ENCODE results near the gene GGT7.
"Not testable (repeated sequence)": the region's sequence is repeated elsewhere in the genome, so short reads cannot be mapped to it uniquely, and the experiment has no call there.

The GGT7 gene, protein sequence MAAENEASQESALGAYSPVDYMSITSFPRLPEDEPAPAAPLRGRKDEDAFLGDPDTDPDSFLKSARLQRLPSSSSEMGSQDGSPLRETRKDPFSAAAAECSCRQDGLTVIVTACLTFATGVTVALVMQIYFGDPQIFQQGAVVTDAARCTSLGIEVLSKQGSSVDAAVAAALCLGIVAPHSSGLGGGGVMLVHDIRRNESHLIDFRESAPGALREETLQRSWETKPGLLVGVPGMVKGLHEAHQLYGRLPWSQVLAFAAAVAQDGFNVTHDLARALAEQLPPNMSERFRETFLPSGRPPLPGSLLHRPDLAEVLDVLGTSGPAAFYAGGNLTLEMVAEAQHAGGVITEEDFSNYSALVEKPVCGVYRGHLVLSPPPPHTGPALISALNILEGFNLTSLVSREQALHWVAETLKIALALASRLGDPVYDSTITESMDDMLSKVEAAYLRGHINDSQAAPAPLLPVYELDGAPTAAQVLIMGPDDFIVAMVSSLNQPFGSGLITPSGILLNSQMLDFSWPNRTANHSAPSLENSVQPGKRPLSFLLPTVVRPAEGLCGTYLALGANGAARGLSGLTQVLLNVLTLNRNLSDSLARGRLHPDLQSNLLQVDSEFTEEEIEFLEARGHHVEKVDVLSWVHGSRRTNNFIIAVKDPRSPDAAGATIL

DNA sequence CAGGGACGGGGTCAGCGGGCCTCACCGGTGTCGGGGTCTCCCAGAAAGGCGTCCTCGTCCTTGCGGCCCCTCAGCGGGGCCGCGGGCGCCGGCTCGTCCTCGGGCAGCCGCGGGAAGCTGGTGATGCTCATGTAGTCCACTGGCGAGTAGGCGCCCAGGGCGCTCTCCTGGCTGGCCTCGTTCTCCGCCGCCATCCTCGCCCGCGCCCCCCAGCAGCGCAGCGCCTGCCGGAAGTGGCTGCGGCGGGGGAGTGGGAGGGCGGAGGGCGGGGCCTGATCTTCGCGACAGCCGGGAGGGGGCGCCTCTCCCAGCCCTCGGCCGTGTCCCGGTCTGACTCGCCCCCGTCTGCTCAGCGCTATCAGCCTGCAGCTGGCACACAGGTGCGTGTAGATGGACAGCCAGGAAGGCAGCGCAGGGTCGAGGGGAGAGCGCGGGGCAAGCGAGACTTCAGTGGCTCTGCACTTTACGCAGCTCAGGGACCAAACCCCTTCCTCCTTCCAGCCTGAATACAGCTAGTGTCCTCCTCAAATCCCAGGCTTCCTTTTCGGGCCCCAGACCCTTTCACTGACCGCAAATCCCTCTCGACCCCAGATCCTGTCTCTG, at the start of gene GGT7:
Gene GGT7 (minus strand): TSS at position 235 of the 603 bp plus-strand sequence. CDS start 41 bp downstream, at position 194.
- DNase-seq, result peak; percentile 8 to 90 (median 72)

DNA sequence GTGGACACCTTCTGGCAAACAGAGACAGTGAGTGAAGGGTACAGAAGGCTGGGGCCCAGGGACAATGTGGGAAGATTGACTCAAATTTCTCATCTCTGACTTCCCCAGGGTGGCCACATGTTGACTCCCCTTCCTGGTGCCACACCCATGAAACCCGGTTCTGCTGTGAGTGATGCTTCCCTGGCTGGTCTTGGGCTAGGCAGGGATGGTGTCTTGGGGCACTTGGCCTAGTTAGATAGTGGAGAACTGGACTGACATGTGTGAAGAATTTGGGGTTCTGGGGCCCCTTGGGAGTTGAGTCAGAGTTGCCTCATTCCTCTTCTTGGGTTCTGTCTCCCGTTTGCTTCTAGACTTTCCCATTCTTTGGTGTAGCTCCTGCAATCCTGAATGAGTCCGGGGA, 48.8 kb upstream of the GGT7 start:
- DNase-seq, result no peak

DNA sequence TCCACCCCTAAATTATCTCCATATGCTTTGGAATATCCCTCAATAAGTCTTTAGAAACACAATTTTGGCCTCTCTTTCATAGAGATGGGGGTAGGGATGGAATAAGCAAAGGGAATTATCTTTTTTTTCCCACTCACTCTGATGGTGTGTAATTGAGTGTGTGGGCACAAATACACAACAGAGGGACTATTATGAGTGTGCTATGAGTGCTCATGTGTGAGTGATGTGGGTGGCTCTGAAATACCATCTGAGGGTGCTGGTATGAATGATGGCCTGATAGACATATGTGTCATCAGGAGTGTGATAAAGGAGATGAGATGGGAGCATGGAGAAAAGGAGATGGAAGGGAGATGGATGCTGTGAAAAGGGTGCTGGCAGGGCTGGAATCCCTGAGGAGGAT, 47.4 kb upstream of the GGT7 start:
- DNase-seq, result no peak

DNA sequence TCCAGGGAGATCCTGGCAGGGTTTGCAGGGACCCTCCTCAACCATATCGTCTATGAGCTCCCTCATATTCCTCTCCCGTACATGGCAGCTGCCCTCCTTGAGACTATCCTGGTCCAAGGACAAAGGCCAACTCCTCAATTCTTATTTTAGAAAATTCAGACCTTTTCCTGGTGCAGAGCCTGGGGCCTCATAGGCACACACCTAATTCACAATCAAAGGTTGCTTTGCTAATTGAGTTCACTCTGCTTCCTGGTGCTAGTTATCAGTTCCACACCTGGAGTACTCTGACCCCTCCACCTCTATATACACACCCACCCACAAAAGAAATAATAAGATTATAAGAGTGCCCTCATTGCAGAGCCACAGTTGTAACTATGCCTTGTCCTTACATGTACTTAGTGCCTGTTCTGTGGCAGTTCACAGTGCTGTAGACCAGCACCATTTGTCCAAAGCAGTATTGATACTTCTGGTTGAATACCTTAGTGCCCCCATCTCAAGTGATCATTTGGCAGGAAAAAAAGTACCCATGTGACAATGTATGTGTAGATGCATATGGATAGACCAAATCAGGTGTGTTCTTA, 44.2 kb upstream of the GGT7 start:
- no peak for DNase-seq

DNA sequence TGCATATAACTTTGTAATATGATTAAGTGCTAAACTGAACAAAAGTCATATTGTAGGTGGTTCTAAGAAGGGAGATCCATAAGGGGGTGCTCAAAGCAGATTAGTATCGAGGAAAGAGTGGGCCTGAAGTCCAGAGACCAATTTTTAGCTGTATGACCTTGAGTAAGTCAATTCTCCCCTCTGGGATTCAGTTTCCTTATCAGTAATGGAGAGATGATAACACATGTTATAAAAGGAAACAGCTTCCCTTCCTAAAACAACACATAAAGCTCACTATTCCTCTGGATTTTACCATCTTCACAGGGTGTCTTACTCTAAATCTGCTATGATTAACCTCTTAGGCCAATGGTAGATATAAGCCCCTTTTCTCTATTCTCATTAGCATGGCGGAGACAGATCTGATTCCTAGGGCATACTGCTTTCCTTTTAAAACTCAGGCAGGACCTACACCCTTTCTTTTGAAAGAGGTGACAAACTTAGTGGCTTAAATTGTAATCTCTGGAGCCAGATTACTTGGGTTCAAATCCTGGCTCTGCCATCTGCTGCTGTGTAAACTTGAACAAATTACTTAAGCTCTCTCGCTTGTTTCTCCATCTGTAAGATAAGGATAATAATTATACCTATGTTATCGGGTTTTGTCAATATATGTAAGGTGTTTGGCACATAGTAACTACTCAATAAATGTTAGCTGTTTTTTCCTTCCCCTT, 43.2 kb upstream of the GGT7 start:
- no peak for DNase-seq

DNA sequence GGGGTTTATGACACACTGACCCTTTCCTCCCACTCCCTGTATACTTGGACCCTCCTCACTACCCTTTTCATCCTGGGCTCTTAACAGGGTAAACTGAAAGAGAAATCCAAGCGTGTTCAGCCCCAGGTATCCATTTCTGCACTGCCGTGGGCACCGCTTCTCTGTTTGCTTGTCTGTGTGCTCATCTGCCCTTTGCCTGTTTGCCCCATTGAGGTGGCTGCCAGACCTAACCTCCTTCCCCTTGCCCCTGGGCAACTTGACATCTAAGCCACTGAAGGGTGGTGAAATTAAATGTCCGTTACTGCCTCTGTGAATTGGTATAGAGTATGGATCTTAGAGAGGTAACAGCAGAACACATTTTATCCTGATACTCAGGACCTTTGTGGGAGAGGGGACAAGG, 42.5 kb upstream of the GGT7 start:
- no peak for DNase-seq

DNA sequence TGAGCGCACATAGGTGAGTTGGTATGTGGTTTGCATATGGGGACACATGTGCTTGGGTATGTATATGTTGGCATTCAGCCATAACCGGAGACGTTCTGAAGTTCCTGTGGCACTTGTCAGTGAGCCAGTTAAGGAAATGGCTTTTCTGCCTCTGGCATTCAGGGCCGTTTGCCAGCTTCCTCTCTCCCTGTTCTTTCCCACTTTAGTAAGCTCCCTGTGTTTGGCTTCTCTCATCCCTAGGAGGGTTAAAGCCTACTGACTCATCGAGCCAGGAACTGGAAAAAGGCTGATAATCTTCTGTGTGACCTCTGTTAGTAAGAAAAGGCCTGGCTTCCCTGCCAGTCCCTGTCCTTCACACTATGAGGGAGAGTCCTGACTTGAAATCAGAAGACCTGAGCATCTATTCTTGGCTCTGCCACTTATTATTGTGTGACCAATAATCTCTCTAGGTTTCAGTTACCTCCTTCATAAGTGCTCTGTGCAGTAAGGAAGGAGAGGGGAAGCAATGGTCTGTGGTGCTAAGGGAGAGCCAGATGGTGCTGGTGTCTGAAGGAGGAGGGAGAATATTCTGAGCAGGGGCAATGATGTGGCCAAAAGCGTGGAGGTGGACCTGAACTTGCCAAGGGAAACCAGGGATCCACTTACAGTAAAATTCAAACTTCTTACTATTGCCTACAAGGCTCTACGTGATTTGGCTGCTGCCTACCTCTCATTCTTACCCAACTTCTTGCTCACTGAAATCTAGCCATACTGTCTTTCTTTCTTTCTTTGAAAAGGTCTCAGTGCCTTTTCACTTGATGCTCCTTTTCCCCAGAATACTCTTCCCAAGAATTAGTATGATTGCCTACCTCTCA, 35.2 kb upstream of the GGT7 start:
- peak in 6 of 51 donors; percentile 2 to 40 (median 9) for DNase-seq

DNA sequence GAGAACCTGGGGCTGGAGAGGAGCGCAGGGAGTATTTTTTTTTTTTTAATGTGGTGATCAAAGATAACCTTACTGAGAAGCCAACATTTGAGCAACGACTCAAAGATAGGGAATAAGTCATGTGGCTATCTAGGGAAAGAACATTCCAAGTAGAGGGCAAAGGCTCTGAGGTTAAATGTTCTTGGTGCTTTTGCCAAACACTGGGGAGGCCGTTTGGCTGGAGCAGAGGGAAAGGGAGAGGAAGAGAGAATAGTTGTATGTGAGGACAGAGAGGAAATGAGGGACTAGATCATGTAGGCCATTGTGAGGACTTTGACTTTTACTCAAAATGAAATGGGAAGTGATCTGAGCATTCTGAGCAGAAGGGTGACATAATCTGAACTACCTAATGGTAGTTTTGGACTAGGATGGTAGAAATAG, 31.6 kb upstream of the GGT7 start:
- no peak for DNase-seq

DNA sequence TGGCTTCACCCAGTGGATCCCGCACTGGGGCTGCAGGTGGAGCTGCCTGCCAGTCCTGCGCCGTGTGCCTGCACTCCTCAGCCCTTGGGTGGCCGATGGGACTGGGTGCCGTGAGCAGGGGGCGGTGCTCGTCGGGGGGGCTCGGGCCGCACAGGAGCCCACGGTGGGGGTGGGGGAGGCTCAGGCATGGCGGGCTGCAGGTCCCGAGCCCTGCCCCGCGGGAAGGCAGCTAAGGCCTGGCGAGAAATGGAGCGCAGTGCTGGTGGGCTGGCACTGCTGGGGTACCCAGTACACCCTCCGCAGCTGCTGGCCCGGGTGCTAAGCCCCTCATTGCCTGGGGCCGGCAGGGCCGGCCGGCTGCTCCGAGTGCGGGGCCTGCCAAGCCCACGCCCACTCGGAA, 26.1 kb upstream of the GGT7 start:
- not testable (repeated sequence) for DNase-seq

DNA sequence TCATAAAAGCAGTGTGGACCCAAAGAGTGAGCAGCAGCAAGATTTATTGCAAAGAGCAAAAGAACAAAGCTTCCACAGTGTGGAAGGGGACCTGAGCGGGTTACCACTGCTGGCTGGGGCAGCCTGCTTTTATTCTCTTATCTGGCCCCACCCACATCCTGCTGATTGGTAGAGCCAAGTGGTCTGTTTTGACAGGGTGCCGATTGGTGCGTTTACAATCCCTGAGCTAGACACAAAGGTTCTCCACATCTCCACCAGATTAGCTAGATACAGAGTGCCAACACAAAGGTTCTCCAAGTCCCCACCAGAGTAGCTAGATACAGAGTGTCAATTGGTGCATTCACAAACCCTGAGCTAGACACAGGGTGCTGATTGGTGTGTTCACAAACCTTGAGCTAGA, 25.5 kb upstream of the GGT7 start:
- DNase-seq, result not testable (repeated sequence)

DNA sequence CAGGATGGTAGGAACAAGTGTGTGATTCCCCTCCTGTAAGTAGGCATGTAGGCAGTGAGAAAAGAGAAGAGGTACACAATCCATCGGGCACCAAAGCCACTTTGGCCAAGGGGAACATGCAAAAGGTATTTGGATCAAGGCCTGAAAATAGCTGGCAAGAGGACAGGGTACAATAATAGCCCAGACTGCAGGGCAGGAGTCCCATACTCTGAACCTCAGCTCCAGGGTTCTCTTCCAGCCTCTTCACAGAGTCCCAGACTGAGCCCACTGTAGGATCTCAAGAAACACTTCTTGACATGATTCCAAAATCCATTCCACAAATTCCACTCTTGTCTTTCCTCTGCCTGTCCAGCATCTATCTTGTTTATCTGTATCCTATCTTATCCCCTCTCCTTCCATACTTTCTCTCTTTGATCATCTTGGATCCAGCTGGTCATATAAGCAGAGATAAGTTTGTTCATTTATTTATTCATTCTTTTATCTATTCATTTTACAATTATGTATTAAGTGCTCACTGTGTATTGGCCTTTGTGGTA, 23.5 kb upstream of the GGT7 start:
- DNase-seq, result no peak

DNA sequence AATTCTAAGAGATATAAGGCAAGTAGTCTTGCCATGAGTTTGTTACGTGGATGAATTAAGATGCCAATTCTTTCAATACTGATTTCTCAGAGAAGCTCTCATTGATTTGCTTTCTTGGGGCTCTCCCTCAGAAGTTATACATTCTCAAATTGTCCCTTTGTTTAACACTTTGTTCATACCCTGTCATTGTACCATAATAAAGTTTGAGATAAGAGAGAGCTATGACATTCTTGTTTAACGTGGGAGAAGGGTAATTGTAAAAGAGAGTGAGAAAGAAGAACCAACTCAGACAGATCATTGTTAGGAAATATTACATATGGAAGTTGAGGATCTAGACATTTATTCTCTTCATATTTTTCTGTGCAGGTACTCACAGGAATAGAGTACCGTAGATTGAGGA, 22.8 kb upstream of the GGT7 start:
- no peak for DNase-seq

DNA sequence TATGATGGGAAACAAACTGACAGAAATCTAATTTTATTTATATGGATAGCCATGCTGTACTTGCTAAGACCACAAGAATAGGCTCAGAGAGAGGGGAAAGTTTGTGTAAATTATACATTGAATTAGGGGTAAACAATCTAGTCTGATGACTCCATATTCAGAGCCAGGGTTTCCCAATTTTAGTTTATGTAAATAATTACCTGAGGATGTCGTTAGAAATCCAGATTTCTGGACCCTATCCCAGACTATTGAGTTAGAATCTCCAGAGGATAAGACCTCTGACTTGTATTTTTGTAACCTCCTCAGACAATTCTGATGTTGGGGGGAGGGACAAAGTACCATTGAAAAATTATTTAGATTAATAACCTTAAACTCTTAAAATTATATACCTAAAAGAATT, 22.1 kb upstream of the GGT7 start:
- DNase-seq, result no peak

DNA sequence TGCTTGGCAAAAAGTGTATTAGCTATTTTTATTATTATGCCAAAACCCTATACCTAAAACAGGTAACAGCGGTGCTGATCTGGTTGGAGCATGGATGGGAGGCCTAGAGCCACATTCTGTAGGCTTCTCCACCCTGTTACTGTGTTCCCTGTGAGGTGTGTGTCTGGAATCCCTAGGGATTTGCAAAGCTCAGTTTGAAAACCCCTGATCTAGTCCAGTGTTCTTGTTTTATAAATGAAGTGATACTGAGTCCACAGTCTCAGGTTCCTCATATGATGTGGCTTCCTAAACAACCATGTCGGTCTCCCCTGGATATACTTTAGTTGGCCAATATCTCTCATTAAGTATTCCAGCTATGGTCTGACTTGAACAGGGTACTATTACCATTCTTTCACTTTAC, 20.0 kb upstream of the GGT7 start:
- no peak for DNase-seq

DNA sequence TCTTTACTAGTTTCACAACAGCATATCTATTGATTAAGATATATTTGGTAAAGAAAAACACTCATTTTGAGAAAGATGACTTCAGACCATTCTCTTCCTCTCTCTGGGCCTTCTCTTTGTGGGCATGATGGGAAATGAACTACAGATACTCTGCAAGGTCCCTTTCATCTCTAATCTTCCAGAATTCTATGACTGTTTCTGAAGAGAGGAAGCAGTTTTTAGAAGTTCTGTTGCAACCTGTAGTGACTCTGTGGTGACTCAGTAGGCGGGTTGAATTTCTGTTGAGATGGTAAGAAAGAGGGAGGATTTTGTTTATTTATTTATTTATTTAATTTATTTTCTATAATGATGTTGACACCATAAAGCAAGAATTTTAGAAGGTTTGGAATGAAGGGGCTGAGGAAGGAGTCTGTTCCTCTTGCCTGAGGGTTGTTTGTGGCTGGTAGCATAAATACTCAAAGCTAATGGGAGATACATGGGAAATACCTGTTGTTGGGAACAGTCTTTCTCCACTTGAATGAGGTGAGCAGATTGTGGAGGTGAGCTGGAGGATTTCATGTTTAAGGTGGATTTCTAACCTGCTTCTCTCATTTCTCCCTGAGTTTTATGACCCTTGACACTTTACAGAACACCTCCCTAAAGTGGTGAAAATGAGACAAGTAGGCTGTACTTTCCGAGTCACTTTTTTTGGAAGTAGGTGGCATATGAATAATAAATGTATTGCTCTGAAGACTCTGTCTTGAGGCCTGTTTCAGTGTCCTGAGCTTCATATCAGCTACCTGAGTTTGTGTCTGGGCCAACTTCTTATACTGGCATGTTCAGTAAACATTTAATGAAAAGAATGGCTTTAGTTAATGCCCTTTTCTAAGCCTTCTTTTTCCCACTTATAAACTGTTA, 18.8 kb upstream of the GGT7 start:
- no peak for DNase-seq

DNA sequence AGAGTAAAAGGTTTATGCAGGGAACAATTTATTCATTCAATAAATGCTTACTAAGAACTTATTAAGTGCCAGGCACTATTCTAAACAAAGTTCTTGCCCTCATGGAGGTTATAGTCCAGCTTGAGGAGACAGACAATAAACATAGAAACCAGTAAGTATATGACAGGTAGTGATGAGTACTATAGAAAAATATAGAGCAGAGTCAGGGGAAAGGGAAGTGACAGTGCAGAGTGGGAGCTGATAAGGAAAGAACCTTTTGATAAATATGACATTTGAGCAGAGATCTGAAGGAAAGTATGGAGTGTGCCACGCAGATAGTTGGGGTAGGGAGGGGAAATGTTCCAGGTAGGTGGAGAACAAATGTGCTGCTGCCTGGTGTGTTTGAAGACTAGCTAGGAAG, 15.8 kb upstream of the GGT7 start:
- no peak for DNase-seq

DNA sequence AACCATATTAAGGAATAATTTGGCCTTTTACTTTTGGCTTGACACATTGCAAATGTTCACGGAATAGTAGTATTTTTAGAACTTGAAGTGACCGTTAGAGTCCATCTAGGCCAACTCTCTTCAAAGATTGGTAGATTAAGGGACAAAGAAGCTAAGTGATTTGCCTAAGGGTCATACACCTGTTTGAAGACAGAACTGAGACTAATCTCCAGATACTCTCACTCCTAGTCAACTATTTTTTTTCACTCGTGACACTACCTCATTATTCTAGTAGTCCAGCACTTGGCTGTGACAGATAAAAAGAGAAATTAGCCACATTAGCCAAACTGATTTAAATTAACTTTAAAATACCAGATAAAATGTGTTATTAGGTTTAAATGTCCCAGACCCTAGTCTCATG, 14.4 kb upstream of the GGT7 start:
- DNase-seq, result no peak

DNA sequence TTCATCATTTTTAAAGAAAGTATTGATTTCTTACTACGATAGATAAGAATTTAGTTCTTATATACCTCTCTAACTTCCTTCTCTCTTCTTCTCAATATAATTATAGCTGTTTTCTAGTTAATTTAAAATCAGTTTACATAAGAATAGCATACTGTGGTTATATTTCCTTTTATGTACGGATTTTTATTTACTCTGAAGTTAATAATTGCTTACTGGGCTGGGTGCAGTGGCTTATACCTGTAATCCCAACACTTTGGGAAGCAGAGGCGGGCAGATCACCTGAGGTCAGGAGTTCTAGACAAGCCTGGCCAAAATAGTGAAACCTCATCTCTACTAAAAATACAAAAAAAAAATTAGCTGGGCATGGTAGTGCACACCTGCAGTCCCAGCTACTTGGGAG, 13.5 kb upstream of the GGT7 start:
- DNase-seq, result no peak

DNA sequence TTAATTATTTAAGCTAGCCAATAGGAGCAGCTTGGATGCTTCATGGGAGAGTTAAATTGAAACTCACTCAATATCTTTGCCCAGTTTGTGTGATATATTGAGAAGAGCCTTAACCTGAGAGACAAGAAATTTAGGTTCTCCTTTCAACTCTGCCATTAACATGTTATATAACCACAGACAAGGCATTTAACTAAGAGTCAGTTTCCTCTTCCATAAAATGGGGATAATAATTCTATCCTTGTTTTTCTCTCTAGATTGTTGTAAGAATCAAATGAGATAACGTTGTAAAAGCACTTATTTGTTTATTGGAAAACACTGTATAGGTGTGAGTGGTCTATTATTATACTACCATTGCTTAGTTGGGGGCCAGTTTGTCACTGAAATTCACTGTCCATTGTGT, 11.6 kb upstream of the GGT7 start:
- DNase-seq, result no peak

Data from hypothalamus (tissue), 51 donors.